ENCODE measurements around the gene NOL4L.

Gene NOL4L

DNA sequence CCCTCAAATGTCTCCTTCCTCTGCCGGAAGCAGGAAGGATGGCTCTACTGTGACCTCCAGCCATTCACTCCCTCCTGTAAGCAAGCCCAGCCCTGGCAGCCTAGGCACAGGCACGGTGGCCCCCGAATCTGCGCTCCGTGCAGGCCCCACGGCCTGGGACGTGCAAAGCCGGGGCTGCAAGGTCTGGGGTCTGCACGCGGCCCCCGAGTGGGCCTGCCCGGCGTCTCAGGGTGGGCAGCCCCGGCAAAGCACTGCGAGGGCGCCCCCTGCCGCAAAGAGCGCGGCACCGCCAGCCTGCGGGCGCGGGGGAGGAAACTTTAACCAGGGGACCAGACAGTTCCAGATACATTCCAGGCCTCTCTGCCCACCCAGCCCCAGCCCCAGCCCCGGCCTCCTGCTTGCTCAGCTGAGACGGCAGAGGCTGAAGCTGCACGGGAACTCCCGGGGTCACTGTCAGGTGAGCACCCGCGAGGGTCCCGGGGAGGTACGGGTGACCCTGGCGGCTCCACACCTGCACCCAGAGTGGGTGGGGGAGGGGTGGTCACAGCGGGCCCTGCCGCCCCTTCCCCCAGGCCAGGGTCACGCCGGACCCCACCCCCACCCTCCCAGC is 128.2 kb downstream of the NOL4L start:
- DNase-seq (ENCODE audit: low spot score) = no peak

DNA sequence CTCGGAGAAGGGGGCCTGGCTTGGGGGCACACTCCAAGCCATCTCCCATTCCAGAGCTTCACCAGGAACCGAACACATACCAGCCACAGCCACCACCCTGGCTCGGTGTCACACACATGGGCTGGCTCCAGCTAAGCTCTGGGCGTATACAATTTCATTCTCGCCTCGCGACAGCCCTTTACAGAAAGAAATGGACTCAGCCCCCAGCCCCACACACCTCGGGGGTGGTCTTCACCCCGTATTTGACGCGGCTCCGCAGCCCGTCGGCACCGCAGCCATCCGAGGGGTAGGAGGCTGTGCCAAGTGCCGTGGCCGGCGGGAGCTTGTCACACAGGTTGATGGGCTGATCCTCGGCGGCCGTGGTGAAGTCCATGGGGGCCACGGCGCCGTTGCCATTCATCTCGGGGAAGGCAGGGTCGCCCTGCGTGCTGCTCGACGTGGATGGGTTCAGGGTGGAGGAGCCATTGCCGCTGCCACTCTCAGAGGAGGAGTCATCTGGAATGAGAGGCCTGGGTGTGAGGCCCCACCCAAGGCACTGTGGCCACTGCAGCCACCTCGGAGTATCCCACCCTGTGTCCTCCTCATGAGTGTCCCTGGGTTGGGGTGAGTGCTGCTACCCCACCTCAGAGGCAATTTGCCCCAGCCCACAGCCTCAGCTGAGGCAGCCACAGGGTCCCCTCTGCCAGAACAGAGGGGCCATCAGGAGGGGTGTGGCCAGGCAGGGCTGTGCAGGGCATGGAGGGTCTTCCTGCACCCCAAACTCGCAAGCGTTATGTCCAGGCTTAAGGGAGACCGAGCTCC is 129.0 kb downstream of the NOL4L start:
- no peak for DNase-seq (ENCODE audit: low spot score)

DNA sequence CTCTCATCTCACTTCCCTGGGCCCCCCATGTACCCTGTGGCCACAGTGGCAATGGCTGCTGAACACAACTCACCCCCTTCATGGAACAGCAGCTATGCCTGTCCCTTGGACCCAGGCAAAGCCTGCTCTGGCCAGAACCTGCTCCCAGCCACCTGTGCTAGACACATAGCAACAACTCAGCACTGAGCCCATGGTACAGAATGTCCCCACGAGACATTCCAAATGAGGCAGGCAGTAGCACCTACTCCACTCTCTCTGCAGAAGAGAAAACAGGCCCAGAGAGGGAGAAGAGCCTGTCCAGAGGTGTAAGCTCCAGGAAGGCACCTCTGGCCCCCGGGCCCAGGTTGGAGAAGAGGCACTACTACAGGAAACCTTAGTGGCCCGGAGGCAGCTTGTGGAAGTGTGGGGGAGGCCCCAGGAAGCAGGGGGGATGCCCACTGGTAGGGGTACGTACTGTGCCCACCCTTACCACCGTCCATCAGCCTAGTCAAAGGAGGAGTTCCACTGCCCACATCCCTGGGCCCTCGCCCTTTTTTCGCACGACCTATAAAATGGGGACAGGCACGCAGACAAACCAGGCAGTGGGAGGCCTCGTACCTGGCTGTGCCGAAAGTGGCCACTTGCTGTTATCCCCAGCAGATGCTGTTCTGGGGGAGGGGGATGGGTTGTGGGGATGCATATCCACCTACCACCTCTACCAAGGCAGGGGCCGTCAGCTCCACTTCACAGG is 129.8 kb downstream of the NOL4L start:
- DNase-seq (ENCODE audit: low spot score) = no peak

DNA sequence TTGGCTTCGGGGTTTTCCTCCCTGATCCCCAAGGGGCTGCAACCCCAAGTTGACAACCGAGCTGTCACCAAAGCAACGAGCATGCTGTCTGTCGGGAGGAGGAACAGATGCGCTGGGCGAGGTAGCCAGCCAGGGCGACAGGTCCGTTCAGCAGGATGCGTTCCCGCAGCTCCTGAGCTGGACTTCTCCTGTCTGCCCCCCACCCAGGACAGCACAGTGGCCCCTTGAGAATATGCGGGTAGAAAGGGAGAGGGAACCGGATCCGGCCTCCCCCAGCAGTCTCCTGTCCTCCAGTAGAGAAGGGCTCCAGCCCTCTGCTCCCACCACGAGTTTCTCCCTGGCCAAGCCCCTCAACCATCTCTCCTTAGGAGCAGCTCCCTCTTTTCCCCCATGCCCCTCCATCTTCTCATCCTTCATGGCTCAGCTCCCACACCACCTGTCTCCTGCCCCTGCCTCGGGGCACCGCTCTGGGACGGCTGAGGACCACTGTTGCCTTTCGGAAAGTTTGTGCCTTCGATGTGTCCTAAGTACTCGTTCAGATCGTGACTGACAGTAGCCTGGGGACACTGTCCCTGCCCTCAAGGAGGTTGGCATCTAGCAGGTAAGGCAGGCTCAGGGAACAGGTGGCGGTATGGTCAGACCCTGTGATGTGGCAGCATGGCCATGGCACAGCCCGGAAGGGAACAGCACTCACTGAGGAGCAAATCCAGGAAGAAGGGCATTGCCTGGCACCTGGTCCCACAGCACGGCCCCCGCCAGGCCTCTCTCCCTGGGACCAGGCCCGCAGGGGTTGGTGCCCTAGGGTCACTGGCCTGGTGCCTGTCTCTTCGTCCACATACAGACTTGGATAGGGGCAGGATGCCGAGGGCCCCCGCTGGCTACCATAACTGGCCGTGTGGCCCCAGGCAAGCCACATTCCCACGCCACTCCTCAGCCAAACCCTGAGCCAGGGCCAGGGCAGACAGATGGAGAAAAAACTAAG is 130.7 kb downstream of the NOL4L start:
- no peak for DNase-seq (ENCODE audit: low spot score)

DNA sequence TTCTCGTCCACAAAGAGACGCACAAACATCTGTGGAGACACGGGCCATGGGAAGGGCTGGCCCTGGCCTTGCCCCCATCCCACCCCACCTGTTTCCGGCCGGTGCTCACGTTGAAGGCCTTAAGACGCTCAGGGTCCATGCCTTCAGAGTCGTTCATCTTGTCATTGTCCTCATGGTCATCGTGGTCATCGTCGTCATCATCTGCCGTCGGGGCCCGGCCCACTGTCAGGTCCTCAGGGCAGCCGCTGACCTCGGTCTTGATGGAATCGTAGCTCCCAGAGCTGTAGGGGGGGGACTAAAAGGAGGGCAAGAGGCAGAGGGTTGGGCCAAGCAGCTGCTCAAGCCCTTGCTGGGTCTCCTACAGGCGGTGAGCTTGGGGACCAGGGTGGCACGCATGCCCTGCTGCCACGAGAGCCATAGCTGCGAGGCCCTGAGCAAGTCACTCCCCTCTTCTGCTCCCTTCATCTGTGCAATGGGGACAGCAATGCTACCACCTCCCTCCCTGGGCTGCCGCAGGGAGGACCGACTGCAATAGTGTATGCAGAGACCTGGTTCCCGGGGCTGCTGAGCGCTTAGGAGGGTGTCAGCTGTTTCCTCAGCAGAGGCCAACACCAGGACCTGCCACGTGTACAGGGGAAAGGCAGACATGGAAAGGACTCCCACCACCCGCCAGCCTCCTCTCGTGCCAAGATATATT is 131.5 kb downstream of the NOL4L start:
- no peak for DNase-seq (ENCODE audit: low spot score)

DNA sequence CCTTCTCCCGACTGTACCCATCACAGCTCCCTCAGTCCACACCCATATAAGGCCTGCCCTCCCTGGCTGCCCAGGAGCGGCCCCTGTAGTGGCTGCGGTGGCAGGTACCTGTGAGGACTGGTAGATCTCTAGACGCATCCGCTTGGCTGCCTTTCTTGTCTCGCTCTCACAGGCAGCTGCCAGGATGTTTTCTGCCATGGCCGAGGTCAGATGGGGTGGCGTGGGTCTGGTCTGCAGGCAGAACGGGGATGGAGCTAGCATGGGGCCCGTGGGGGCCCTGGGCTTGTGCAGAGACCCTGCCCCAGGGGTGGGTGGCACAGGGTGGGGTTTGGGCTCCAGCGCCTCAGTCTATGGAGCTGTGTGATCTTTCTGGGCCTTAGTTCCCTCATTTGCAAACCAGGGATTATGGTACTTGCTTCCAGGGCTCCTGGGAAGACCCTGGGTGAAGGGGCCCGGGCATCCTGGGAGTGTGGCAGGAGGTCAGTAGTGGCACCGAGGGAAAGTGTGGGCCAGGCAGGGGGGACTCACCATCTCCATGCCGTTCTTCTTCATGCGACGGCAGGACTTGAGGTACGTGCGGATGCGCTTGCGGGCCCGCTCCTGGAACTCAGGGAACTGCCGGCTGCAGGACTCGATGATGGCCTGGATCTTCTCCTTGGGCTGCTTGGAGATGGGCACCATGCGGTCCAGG is 132.2 kb downstream of the NOL4L start:
- DNase-seq (ENCODE audit: low spot score) = no peak

DNA sequence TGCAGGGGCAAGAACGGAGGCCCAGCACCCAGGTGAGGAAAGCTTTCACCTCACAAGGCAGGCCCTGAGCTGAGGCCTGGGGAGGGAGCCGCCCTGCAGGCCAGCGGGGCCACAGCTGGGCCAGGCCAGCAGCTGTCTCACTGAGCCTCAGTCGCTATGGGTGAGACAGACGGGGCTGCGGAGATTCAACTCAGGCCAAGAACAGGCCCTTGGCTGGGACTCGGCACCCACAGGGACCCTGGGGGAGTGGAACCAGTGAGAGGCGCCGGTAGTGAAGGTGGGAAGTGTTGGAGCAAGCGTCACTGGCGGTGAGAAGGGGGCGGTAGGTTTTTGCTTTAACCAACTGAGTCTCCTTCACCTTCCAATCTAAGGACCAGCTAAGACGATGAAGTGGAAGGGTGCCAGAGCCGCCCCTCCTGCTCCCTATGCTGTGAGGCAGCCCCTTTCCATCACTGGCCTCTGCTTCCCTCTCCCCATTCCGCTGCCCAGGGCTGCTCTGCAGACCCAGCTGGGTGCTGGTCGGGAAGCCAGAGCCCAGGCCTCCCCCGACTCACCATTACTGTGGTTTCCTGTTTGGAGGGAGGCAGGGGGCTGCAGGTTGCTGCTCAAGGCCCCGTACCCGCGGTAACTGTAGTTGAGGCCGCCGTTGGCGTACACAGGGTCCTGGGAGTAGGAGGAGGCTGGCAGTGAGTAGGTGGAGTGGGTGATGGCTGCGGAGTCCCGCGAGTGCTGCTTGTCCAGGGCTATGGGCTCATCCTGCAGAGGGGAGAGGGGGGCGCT is 133.3 kb downstream of the NOL4L start:
- no peak for DNase-seq (ENCODE audit: low spot score)

DNA sequence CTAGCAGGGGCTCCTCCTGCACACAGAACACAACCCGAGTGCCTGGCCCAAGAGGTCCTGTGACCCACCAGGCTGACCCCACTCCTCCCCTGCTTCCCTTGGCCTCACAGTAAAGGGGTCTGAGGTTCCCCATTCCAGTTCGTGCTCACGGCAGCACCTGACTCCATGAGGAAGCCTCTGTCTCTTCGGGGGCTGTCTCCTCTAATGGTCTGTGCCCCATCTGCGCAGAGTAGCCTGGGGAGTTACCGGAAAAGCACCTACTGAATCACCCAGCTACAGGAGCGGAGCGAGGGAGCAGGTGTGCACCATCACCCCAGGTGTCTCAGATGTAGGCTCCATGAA is 133.8 kb downstream of the NOL4L start:
- no peak for DNase-seq (ENCODE audit: low spot score)

DNA sequence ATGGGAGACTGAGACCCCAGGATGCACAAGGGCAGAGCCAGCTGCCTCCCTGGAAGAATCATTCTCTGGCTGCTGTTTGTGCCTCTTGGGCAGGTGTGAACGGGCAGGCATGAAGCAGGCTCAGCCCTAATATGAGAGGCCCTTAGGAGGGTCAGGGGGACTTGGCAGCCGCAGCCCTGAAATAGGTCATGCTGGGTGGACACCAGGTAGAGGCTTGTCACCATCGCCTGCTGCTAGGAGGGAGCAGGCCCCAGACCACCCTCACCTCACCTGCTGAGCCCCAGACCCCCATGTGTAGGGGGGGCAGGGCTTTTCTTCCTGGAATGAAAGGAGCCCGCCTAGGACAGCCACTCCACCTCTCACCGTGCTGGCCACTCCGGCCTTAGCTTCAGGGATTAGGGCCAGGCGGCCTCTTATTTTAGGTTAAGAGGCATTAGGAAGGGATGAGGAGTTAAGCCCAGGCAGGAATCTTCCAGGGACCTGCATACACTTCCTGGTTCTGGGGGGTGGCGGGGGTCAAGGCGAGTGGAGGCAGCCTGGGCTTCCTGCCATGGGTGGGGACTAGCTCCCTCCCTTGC is 134.6 kb downstream of the NOL4L start:
- no peak for DNase-seq (ENCODE audit: low spot score)

DNA sequence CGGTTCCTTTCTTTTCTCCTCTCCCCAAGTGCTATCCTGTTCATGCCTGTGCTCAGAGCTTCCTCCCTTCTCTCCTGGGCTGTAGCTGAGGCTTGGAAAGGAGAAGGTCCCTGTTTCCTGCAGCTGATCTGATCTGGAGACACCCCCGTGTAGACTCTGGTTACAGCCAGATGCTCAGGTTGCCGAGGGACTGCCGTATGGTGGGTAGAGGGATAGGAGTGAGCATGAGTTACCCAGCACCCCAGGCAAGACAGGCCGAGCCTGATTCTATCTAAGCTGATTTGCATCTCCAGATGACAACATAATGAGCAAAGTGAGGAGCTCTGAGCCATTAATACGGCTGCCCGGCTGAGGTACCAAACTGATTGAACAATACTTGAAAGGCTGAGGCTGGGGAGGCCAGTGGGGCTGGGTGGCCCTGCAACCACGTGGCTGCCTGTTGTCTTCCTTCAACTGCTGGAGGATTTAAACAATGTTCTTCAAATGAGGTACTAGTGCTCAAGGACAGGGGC is 135.2 kb downstream of the NOL4L start:
- no peak for DNase-seq (ENCODE audit: low spot score)

DNA sequence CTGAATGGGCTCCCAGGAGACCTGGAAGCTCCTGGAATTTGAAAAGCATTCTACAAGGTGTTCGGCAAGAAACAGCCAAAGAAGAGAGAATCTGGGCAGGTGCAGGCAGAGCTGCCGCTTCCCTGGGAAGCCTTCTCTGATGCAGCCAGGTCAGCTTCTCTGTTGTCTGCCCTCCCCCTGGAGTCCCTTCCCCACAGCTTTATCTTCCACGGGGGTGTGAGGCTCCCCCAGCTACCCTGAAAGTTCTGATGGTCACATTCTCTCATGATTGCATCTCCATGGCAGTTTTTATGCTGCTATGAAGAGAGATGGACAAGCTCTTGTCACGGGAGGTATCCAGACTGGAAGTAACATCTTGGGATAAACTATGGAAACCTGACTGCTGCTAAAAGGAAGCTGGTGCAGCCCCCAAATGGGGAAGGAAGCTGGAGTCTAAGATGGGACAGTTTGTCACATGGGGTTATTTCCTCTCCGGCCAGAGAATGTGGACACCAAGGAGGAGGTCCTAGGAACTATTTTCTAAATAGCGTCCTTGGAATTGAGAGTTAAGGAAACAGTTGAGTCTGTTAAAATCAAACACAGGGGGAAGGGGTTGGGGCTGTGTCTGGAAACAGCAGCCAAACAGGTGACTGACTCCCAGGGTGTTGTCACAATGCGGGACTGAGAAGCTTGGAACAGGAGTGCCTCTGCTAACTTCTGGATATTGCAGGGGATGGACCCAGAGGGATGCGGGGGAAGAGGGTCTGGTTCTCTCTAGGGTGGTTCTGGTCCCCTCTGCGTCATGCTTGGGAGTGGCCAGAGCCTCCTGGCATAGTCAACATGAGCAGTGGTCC is 135.9 kb downstream of the NOL4L start:
- no peak for DNase-seq (ENCODE audit: low spot score)

DNA sequence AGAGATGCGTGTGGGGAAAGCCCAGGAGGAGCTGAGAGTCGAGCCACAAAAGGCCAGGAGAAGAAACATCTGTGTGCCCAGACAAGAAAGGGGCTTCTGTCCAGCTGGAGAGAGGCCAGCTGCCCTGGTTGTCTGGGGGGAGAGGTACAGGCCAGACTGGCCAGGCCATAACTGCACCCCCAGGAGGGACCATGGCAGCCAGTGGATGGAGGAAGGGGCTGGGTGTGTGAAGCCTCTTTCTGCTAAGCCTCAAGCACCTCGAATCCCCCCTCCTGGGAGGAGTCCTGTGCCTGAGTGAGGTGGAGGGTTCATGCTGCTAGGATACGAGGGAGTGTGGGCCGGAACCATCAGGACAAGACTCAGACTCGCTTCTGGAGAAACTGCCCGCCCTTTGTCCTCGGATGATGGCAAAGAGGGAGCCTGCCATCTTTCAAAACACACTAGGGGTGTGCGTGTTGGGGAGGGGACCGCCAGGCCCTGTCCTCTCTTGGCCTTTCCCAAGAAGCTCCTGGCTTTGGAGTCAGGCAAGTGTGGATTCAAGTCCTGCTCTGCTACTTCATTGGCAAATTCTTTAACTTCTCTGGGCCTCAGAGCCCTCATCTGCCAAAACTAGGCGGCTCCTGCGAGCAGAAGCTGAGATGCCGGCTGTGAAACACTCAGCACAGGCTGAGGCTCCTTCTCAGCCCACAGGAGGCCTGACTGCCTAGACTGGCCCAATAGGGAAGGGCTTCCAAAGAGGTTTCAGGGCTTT is 136.7 kb downstream of the NOL4L start:
- no peak for DNase-seq (ENCODE audit: low spot score)

DNA sequence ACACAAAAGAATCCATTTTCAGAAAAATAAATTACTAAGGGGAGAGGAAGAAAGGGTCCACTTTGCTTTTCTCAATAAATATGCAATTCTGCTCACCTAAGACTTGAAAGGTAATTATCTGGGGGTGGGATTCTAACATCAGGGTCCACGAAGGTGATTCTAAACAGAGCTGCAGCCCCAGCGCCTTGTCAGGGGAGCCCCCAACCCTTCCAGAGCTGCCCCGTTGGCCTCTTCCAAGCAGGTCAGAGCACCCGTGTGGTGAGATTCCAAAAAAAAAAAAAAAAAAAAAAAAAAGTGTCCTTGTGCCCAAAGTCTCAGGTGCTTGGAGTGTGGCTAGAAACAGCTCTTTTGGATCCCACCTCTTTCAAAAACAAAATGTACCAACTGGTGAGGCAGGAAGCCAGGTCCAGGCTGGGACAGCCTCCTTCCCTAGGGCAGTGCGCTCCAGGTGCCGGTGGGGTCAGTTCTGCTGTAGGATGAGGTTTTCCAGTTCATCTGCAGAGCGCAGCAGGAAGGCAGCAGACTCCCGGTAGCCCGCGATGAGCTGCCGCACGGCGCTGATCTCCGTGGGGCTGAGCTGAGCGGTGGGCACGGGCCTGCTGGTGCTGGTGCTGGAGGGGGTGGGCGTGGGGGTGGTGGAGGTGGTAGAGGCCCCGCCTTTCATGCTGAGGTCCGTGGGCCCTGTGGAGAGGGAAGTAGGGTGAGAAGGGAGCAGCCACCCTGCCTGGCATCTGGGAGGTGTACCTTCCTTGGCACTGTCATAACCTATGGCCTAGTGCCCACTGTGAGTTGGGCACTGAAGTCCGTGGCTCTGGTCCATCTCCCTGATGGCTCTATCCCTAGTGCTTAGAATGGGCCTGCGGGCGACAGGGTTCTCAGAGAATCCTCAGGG is 137.8 kb downstream of the NOL4L start:
- no peak for DNase-seq (ENCODE audit: low spot score)

DNA sequence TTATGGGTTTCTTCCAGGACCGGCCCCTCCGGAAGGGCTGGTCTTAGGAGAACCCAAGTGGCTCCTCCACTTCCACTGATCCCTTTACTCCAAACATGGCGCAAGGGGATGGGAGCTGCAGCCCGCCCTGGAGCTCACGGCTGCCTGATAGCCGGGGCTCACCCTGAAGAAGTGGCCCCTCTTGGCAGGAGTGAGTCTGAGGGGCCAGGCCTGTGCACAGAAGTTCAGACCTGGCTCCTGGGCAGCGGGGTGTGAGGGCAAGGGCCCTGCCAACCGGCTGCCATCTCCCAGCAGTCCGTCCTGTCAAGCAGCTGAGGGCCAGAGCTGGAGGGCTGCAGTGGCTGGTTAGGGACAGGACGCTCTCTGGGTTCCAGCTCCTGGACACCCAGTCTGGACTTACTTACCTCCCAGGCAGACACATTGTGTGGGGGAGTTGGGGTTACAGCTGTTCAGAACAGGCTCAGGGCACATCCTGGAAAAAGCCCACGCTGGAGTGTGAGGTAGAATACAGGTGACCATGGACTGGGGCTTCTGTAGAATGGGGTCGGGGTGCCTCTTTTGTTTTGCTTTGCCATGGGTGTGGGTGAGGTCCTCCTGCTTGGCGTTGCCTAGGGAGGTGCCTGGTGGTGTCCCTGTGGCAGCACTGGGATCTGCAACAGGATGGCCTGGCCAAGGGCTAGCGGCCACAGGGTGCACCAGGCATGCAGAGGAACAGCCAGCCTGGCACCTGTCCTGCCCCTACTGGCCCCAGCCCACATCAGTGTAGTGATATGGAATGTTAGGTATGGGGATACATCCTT is 138.6 kb downstream of the NOL4L start:
- no peak for DNase-seq (ENCODE audit: low spot score)

DNA sequence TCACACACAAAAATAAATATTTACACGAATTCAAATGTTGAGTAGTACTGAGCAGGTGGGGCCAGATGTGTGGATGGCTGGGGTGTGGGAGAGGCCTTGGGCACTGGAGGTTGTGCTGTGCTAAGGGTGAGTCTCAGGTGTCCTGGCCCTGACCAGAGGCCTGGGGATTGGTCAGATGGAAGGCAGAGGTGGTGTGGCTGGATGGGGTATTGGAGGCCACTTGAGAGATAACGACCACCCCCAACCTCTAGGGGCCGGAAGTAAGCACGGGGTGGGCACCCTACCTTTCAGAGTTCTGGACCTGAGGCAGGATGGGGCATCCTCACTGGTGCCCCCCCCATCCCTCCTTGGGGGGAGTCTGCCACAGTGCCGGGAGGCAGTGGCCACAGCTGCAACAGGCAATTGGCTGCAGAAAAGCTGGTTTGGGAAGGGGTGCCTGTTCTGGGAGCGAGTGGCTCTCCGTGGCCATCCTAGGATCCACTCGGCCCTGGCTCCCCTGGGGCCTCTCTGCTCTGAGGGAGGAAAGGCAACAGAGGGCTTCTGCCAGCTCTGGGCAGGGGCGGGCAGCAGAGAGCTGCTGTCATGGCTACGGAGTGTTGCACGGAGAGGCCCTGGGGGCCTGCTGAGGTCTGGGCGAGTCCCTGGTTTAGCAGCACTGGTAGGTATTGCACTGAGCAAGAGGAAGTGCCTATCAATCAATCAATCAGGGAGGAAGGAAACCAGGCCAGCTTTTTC is 139.4 kb downstream of the NOL4L start:
- no peak for DNase-seq (ENCODE audit: low spot score)

Data from globus pallidus (tissue), 1 donor.